ENCODE results near the gene TIA1. TPM values are rescaled to one million over a fixed set of nuclear protein-coding genes. Genes with fewer than 3 reads are reported as not detected.

TIA1 gene
- total RNA-seq, 1 donor from 2014 or later: 428 TPM

DNA sequence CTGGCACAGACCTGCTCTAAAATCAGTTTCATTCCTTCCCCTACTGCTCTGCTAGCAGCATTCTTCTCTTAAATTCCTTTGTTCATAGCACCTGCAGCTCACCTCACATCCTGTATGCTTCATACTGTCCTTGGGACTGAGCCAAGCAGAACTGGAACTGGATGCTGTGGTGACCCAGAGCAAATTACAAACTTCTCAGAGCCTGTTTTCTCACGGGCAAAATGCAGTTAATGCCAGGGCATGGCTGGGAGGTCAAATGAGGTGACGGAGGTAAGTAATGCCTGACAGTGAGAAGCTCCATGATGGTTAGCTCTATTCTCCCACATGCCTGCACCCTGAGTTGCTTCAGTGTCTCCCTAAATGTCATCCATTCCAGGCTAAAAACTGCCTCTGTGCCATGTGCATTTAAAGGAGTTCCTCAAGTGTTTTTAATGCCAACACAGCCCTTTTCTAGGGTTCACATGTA, 87.3 kb downstream of the TIA1 start:
- Mint-ChIP-seq H3K4me1 (no peaks in the 10 kb centered on the region), H3K27me3 (ENCODE audit: low read depth) (no peaks in the 10 kb centered on the region), H3K27ac (peak overlapping the region; percentile 41), H3K36me3 (peaks cover 11% of the 10 kb centered on the region), H3K4me3 (no peak overlapping the region), H3K9me3 (no peaks in the 10 kb centered on the region)
- TF ChIP-seq, protein P1, sequence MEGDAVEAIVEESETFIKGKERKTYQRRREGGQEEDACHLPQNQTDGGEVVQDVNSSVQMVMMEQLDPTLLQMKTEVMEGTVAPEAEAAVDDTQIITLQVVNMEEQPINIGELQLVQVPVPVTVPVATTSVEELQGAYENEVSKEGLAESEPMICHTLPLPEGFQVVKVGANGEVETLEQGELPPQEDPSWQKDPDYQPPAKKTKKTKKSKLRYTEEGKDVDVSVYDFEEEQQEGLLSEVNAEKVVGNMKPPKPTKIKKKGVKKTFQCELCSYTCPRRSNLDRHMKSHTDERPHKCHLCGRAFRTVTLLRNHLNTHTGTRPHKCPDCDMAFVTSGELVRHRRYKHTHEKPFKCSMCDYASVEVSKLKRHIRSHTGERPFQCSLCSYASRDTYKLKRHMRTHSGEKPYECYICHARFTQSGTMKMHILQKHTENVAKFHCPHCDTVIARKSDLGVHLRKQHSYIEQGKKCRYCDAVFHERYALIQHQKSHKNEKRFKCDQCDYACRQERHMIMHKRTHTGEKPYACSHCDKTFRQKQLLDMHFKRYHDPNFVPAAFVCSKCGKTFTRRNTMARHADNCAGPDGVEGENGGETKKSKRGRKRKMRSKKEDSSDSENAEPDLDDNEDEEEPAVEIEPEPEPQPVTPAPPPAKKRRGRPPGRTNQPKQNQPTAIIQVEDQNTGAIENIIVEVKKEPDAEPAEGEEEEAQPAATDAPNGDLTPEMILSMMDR (IDR thresholded peaks at IDR 0.05; ENCODE audit: unreplicated experiment): no peak
- DNase-seq (ENCODE audit: low spot score in 2 of 2, unreplicated experiment in 2 of 2): no peak

DNA sequence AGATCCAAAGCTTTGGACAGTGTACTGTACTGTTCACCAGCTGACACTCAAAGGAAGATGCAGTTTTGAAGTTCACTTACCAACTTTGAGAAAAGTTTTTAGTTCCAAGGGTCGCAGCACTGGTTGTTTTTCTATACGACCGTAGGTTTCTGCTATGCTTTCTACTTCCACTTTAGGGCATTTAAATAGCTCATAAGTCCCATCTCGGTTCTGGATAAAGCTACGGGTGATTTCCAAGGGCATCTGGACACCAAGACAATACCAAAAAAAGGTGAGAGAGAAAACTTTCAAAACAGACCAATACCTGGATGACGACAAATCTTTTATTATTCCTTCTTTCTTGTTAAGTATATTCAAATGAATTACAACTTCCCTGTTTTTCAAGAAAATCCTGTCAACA, 87.9 kb downstream of the TIA1 start:
- Mint-ChIP-seq H3K27ac (peak overlapping the region; percentile 41), H3K36me3 (peaks cover 11% of the 10 kb centered on the region), H3K4me3 (no peak overlapping the region), H3K4me1 (no peaks in the 10 kb centered on the region), H3K9me3 (no peaks in the 10 kb centered on the region), H3K27me3 (ENCODE audit: low read depth) (no peaks in the 10 kb centered on the region)
- DNase-seq (ENCODE audit: low spot score in 2 of 2, unreplicated experiment in 2 of 2): no peak
- TF ChIP-seq, protein P1 (IDR thresholded peaks at IDR 0.05; ENCODE audit: unreplicated experiment): no peak

Small RNA genes within 50 kb of the gene (microRNA-seq; reads per million reads assigned to microRNA genes)
- not detected for gene MIR1285-2

Other genes starting within 250 kb of the TIA1 start
- 245 to 257 TPM (median 255 TPM) in 3 replicates for gene PCBP1, start 161.2 kb downstream of the TIA1 start, total RNA-seq
- 17.8 to 20.6 TPM (median 19.5 TPM) in 3 replicates for gene C2orf42, start 57.6 kb downstream of the TIA1 start, total RNA-seq
- 62.1 to 71.6 TPM (median 65.1 TPM) in 3 replicates for gene PCYOX1, start 9.5 kb upstream of the TIA1 start, total RNA-seq
- 126 to 130 TPM (median 128 TPM) in 3 replicates for gene SNRPG, start 45.1 kb upstream of the TIA1 start, total RNA-seq
- gene FAM136A, start 53.4 kb upstream of the TIA1 start, total RNA-seq: 42.7 to 46.5 TPM (median 43.3 TPM) in 3 replicates